ENCODE data around the gene MSANTD7. TPM values are rescaled to one million over a fixed set of nuclear protein-coding genes. Genes with fewer than 3 reads are reported as not detected.
A peak's percentile ranks its signal among the peaks of the same experiment; 100 is the strongest.

MSANTD7 gene
- total RNA-seq, 1 experiment from 2014 or later, result 19.1 TPM

GRCh38 chr10:14822879-14823755, 15.0 kb upstream of the MSANTD7 start:
- H3K36me3 ChIP-seq (ENCODE audit: insufficient read depth, low read length, poor library complexity, severe bottlenecking), result no peaks in the 10 kb centered on the region
- no TSS peak for BruUV-seq (replicated peaks)
- no peak overlapping the region for H3K4me3 ChIP-seq (ENCODE audit: low read depth, low read length, poor library complexity, severe bottlenecking)
- H3K27ac ChIP-seq (ENCODE audit: low read depth, low read length, poor library complexity, severe bottlenecking), result no peak overlapping the region
- ChIA-PET CTCF (interaction anchor here (0.6 to 1.3 kb wide), 3 partner anchors 41 to 324 kb away, joined by 3 to 5 read pairs (median 4); no protein-coding TSS in a partner anchor), POLR2A (ENCODE audit: low non-redundant PET) (no interaction called here)
- no peaks in the 10 kb centered on the region for H3K9me3 ChIP-seq (ENCODE audit: low read depth, low read length, poor library complexity, severe bottlenecking)
- H3K27me3 ChIP-seq (replicated peaks; ENCODE audit: insufficient read depth, low read depth, low read length, poor library complexity), result no peaks in the 10 kb centered on the region
- intact Hi-C loops (cut with micrococcal nuclease; ENCODE audit: unreplicated experiment), result loop anchor here (2.0 kb wide), 1 partner anchor 324 kb away; no protein-coding TSS in a partner anchor
- TF ChIP-seq CTCF (conservative IDR thresholded peaks at IDR 0.05; ENCODE audit: low read depth, low read length) (peak; percentile 71), EZH2 (IDR thresholded peaks at IDR 0.05; ENCODE audit: borderline replicate concordance, low read depth, low read length, poor library complexity, severe bottlenecking) (no peak)
- no peaks in the 10 kb centered on the region for H3K4me1 ChIP-seq (ENCODE audit: insufficient read depth, low read length, poor library complexity, severe bottlenecking)
- DNase-seq (ENCODE audit: low spot score), result peak; percentile 60

- no TSS peak for BruUV-seq (replicated peaks)
- TF ChIP-seq CTCF (conservative IDR thresholded peaks at IDR 0.05; ENCODE audit: low read depth, low read length) (no peak), EZH2 (IDR thresholded peaks at IDR 0.05; ENCODE audit: borderline replicate concordance, low read depth, low read length, poor library complexity, severe bottlenecking) (no peak)
- H3K4me3 ChIP-seq (ENCODE audit: low read depth, low read length, poor library complexity, severe bottlenecking), result no peak overlapping the region
- H3K9me3 ChIP-seq (ENCODE audit: low read depth, low read length, poor library complexity, severe bottlenecking), result no peaks in the 10 kb centered on the region
- DNase-seq (ENCODE audit: low spot score), result no peak
- H3K36me3 ChIP-seq (ENCODE audit: insufficient read depth, low read length, poor library complexity, severe bottlenecking), result no peaks in the 10 kb centered on the region
- intact Hi-C loops (cut with micrococcal nuclease; ENCODE audit: unreplicated experiment), result loop anchor here (2.0 kb wide), 1 partner anchor 325 kb away; no protein-coding TSS in a partner anchor
- ChIA-PET POLR2A (ENCODE audit: low non-redundant PET) (no interaction called here), CTCF (interaction anchor here (0.7 to 1.3 kb wide), 2 partner anchors 289 to 325 kb away, joined by 3 to 4 read pairs; no protein-coding TSS in a partner anchor)
- H3K4me1 ChIP-seq (ENCODE audit: insufficient read depth, low read length, poor library complexity, severe bottlenecking), result no peaks in the 10 kb centered on the region
- H3K27me3 ChIP-seq (replicated peaks; ENCODE audit: insufficient read depth, low read depth, low read length, poor library complexity), result no peaks in the 10 kb centered on the region
- H3K27ac ChIP-seq (ENCODE audit: low read depth, low read length, poor library complexity, severe bottlenecking), result no peak overlapping the region
Measured at GRCh38 chr10:14823966-14824365, 14.1 kb upstream of the MSANTD7 start.

- Histone ChIP-seq H3K4me1 (ENCODE audit: insufficient read depth, low read length, poor library complexity, severe bottlenecking) (no peaks in the 10 kb centered on the region), H3K27ac (ENCODE audit: low read depth, low read length, poor library complexity, severe bottlenecking) (no peak overlapping the region), H3K36me3 (ENCODE audit: insufficient read depth, low read length, poor library complexity, severe bottlenecking) (no peaks in the 10 kb centered on the region), H3K4me3 (ENCODE audit: low read depth, low read length, poor library complexity, severe bottlenecking) (no peak overlapping the region), H3K9me3 (ENCODE audit: low read depth, low read length, poor library complexity, severe bottlenecking) (no peaks in the 10 kb centered on the region), H3K27me3 (replicated peaks; ENCODE audit: insufficient read depth, low read depth, low read length, poor library complexity) (no peaks in the 10 kb centered on the region)
- ChIA-PET CTCF (no interaction called here), POLR2A (ENCODE audit: low non-redundant PET) (no interaction called here)
- DNase-seq (ENCODE audit: low spot score), result no peak
- intact Hi-C loops (cut with micrococcal nuclease; ENCODE audit: unreplicated experiment), result no loop called here
- TF ChIP-seq EZH2 (IDR thresholded peaks at IDR 0.05; ENCODE audit: borderline replicate concordance, low read depth, low read length, poor library complexity, severe bottlenecking), result no peak
- TF ChIP-seq CTCF (conservative IDR thresholded peaks at IDR 0.05; ENCODE audit: low read depth, low read length), result no peak
- no TSS peak for BruUV-seq (replicated peaks)
Measured at GRCh38 chr10:14826076-14826829, 11.9 kb upstream of the MSANTD7 start.

All from A673 (cell line).